ENCODE results near the gene CCNJ. TPM values are rescaled to one million over a fixed set of nuclear protein-coding genes. Genes with fewer than 3 reads are reported as not detected.
"Not testable (repeated sequence)": the region's sequence is repeated elsewhere in the genome, so short reads cannot be mapped to it uniquely, and the experiment has no call there.

The CCNJ gene
- total and polyA plus RNA-seq, 9 of the 15 experiments (the other 6 are each of a cell fraction or from before 2014, with no cell fraction given) = 0.69 to 15.7 (median 9.2) TPM

GRCh38 chr10:96043033-96043892 lies at the start of gene CCNJ (continued):
- TF ChIP-seq RAD21 (CRISPR knock-in tag; conservative IDR thresholded peaks at IDR 0.05 in 1 of 2, IDR thresholded peaks at IDR 0.05 in 1 of 2) = peak; percentile 5 to 23; a peak in 1 of 4 replicates

GRCh38 chr10:95994376-95994775 lies 49.0 kb upstream of the CCNJ start:
- H3K27me3 ChIP-seq (ENCODE audit: control insufficient read depth in 2 of 2, insufficient read depth in 2 of 2, low read length in 2 of 2); CTCF ChIA-PET (ENCODE audit: low intra/inter-chr PET ratio); FAIRE-seq; H3K9me1 ChIP-seq (ENCODE audit: control insufficient read depth, insufficient read depth, low read length); H3K4me1 ChIP-seq (replicated peaks in 1 of 2; ENCODE audit: control insufficient read depth in 2 of 2, insufficient read depth in 2 of 2, low read length in 2 of 2); DNase-seq (ENCODE audit: extremely low read depth in 1 of 4, low spot score in 3 of 4); BruUV-seq (replicated peaks); H3K27ac ChIP-seq (ENCODE audit: extremely low read depth, low read depth, low read length); H3K4me2 ChIP-seq (ENCODE audit: insufficient read depth, low read length); H2AFZ ChIP-seq (ENCODE audit: low read depth, low read length); POLR2A ChIA-PET; H3K9ac ChIP-seq (ENCODE audit: insufficient read depth in 1 of 2, low read depth in 2 of 2, low read length in 2 of 2); H3K79me2 ChIP-seq (ENCODE audit: control insufficient read depth, insufficient read depth, low read length); in situ Hi-C loops (cut with MboI); H4K20me1 ChIP-seq (replicated peaks; ENCODE audit: control insufficient read depth, insufficient read depth, low read length); H3K4me3 ChIP-seq; intact Hi-C loops (cut with micrococcal nuclease); H3K9me3 ChIP-seq (replicated peaks; ENCODE audit: control insufficient read depth, insufficient read depth, low read depth, low read length); H3K36me3 ChIP-seq (ENCODE audit: control insufficient read depth, insufficient read depth, low read length); ATAC-seq: not testable (repeated sequence)
- 33% methylated on average over 11 of the region's 11 CpGs for WGBS (ENCODE audit: insufficient coverage, low coverage, missing lambda C conversion rate)

GRCh38 chr10:95998255-95998784 lies 45.1 kb upstream of the CCNJ start:
- Histone ChIP-seq H3K36me3 (ENCODE audit: control insufficient read depth, insufficient read depth, low read length) (no peaks in the 10 kb centered on the region), H3K9ac (ENCODE audit: insufficient read depth in 1 of 2, low read depth in 2 of 2, low read length in 2 of 2) (no peak overlapping the region), H3K4me1 (replicated peaks in 1 of 2; ENCODE audit: control insufficient read depth in 2 of 2, insufficient read depth in 2 of 2, low read length in 2 of 2) (no peaks in the 10 kb centered on the region), H3K4me2 (ENCODE audit: insufficient read depth, low read length) (no peak overlapping the region), H3K27me3 (ENCODE audit: control insufficient read depth in 2 of 2, insufficient read depth in 2 of 2, low read length in 2 of 2) (no peaks in the 10 kb centered on the region), H3K79me2 (ENCODE audit: control insufficient read depth, insufficient read depth, low read length) (no peaks in the 10 kb centered on the region), H4K20me1 (replicated peaks; ENCODE audit: control insufficient read depth, insufficient read depth, low read length) (no peaks in the 10 kb centered on the region), H3K9me1 (ENCODE audit: control insufficient read depth, insufficient read depth, low read length) (no peaks in the 10 kb centered on the region), H3K4me3 (no peak overlapping the region), H2AFZ (ENCODE audit: low read depth, low read length) (no peak overlapping the region), H3K9me3 (replicated peaks; ENCODE audit: control insufficient read depth, insufficient read depth, low read depth, low read length) (no peaks in the 10 kb centered on the region), H3K27ac (ENCODE audit: extremely low read depth, low read depth, low read length) (no peak overlapping the region)
- in situ Hi-C loops (cut with MboI) (no loop called here), intact Hi-C loops (cut with micrococcal nuclease) (no loop called here)
- FAIRE-seq (no peak), ATAC-seq (no peak), DNase-seq (ENCODE audit: extremely low read depth in 1 of 4, low spot score in 3 of 4) (no peak)
- ChIA-PET POLR2A (no interaction called here), CTCF (ENCODE audit: low intra/inter-chr PET ratio) (no interaction called here)
- peak; percentile 51 for TF ChIP-seq NFIC (IDR thresholded peaks at IDR 0.05)
- no peak for TF ChIP-seq ZNF311 (CRISPR knock-in tag; IDR thresholded peaks at IDR 0.05)
- TF ChIP-seq SMAD1 (IDR thresholded peaks at IDR 0.05; ENCODE audit: low read depth, low read length, partially characterized antibody) = no peak
- peak; percentile 66 for TF ChIP-seq ZNF134 (CRISPR knock-in tag; conservative IDR thresholded peaks at IDR 0.05)
- no TSS peak for BruUV-seq (replicated peaks)
- 0% methylated on average over 1 of the region's 1 CpG for WGBS (ENCODE audit: insufficient coverage, low coverage, missing lambda C conversion rate)

All from K562 (cell line).